Body of pancreas (tissue), 4 donors: ENCODE data around the gene HNRNPC.

Experiments used
- CTCF ChIP-seq, 7 experiments: fragments of 450-650 bp in 4 of 7; fragments of 200-600 bp in 3 of 7; sonication (generic) in 3 of 7; IDR thresholded peaks; one replicate each; pipeline ENCODE4 v1.5.1; 2016 to 2019; ENCODE audit warnings: antibody characterized with exemption in 7 of 7
- POLR2A ChIP-seq, 3 donors: fragments of 450-650 bp; IDR thresholded peaks; one replicate each; pipeline ENCODE4 v1.6.1; 2016; ENCODE audit warnings: antibody characterized with exemption in 3 of 3, mild to moderate bottlenecking in 2 of 3

- TF ChIP-seq CTCF (IDR thresholded peaks at IDR 0.05) (no peak), POLR2A (IDR thresholded peaks at IDR 0.05) (no peak)
These were observed 20.9 kb downstream of the HNRNPC start for GRCh38 chr14:21248338-21248737.
